HepG2 (cell line): ENCODE measurements around the gene PSORS1C2. TPM values are rescaled to one million over a fixed set of nuclear protein-coding genes. Genes with fewer than 3 reads are reported as not detected.

Source experiments
- BORCS8-MEF2B ChIP-seq: sonication (generic); formaldehyde crosslinking; IDR thresholded peaks from 2 replicates; pipeline ENCODE4 v1.8.0; 2022; ENCODE audit warnings: mild to moderate bottlenecking, missing genetic modification reagents
- CAMTA2 ChIP-seq: sonication (generic); formaldehyde crosslinking; IDR thresholded peaks from 2 replicates; pipeline ENCODE4 v1.4.0; 2020; ENCODE audit warnings: mild to moderate bottlenecking, missing genetic modification reagents, borderline replicate concordance
- KLF12 ChIP-seq: sonication (generic); formaldehyde crosslinking; IDR thresholded peaks from 2 replicates; pipeline ENCODE4 v1.4.0; 2020; ENCODE audit warnings: missing genetic modification reagents, borderline replicate concordance
- SAFB2 ChIP-seq: sonication (generic); formaldehyde crosslinking; IDR thresholded peaks from 2 replicates; pipeline ENCODE4 v1.5.1; 2020; ENCODE audit warnings: missing genetic modification reagents, low read depth, mild to moderate bottlenecking, borderline replicate concordance
- SATB2 ChIP-seq: sonication (generic); formaldehyde crosslinking; IDR thresholded peaks from 2 replicates; pipeline ENCODE4 v1.5.0; 2020; ENCODE audit warnings: missing genetic modification reagents
- SIX1 ChIP-seq: sonication (generic); formaldehyde crosslinking; IDR thresholded peaks from 2 replicates; pipeline ENCODE4 v1.4.0; 2020; ENCODE audit warnings: missing genetic modification reagents, borderline replicate concordance
- SNRNP70 ChIP-seq: fragments of 200-400 bp; formaldehyde crosslinking; IDR thresholded peaks from 2 replicates; pipeline ENCODE4 v1.6.1; 2017; ENCODE audit warnings: mild to moderate bottlenecking, low read depth, low read length, moderate library complexity
- SYNCRIP ChIP-seq: fragments of 200-400 bp; formaldehyde crosslinking; IDR thresholded peaks from 2 replicates; pipeline ENCODE4 v1.6.1; 2018; ENCODE audit warnings: mild to moderate bottlenecking, low read depth, low read length; ENCODE audit not compliant: insufficient read depth
- TRIM24 ChIP-seq: sonication (generic); formaldehyde crosslinking; IDR thresholded peaks from 2 replicates; pipeline ENCODE4 v1.8.0; 2022; ENCODE audit warnings: mild to moderate bottlenecking, missing genetic modification reagents
- ZNF17 ChIP-seq: sonication (generic); formaldehyde crosslinking; IDR thresholded peaks from 2 replicates; pipeline ENCODE4 v1.5.0; 2020; ENCODE audit warnings: mild to moderate bottlenecking, missing genetic modification reagents
- ZNF230 ChIP-seq: sonication (generic); formaldehyde crosslinking; IDR thresholded peaks from 2 replicates; pipeline ENCODE4 v1.4.0; 2020; ENCODE audit warnings: mild to moderate bottlenecking, missing genetic modification reagents
- ZNF451 ChIP-seq: sonication (generic); formaldehyde crosslinking; IDR thresholded peaks from 2 replicates; pipeline ENCODE4 v1.5.0; 2020; ENCODE audit warnings: mild to moderate bottlenecking, missing genetic modification reagents
- ZNF589 ChIP-seq: sonication (generic); formaldehyde crosslinking; conservative IDR thresholded peaks from 2 replicates; pipeline ENCODE4 v1.8.0; 2022; ENCODE audit warnings: mild to moderate bottlenecking, moderate library complexity, missing genetic modification reagents
- polyA plus RNA-seq, 8 experiments: library from polyadenylated mRNA; depleted of rRNA in 3 of 8; stranded (reverse) in 7 of 8; unstranded in 1 of 8; fragments of >200 nt; fragmentation: Illumina TruSeq in 4 of 8; extraction: Trizol in 4 of 8; gene quantifications; 2 replicates each; pipeline versions ENCODE4 v1.2.1 to v1.2.3, GENCODE V29; 2011 to 2016; ENCODE audit warnings: low read depth in 4 of 8, missing spikeins in 1 of 8, mixed read lengths in 1 of 8; ENCODE audit not compliant: insufficient read depth in 1 of 8
- total RNA-seq, 5 experiments: library from RNA; depleted of rRNA; stranded (reverse); fragments of >200 nt; fragmentation: Illumina TruSeq; extraction: Trizol; gene quantifications; 2 replicates each; pipeline ENCODE4 v1.2.3, GENCODE V29; 2016; ENCODE audit warnings: low read depth in 1 of 5
- TF ChIP-seq, protein P1 (sequence below): sonication (generic); formaldehyde crosslinking; IDR thresholded peaks from 2 replicates; pipeline ENCODE4 v1.4.0; 2020; ENCODE audit warnings: mild to moderate bottlenecking, missing genetic modification reagents
- TF ChIP-seq, protein P2 (sequence below): sonication (generic); IDR thresholded peaks from 2 replicates; pipeline ENCODE4 v1.6.1; 2016; ENCODE audit warnings: low read depth, borderline replicate concordance
- TF ChIP-seq, protein P3 (sequence below): sonication (generic); formaldehyde crosslinking; IDR thresholded peaks from 2 replicates; pipeline ENCODE4 v1.8.0; 2022; ENCODE audit warnings: low read depth, missing genetic modification reagents
- TF ChIP-seq, protein P4 (sequence below): sonication (generic); formaldehyde crosslinking; IDR thresholded peaks from 2 replicates; pipeline ENCODE4 v1.4.0; 2020; ENCODE audit warnings: missing genetic modification reagents, borderline replicate concordance
- TF ChIP-seq, protein P5 (sequence below): sonication (generic); formaldehyde crosslinking; conservative IDR thresholded peaks from 2 replicates; pipeline ENCODE4 v1.8.1; 2023; ENCODE audit warnings: missing genetic modification reagents

Gene PSORS1C2
- total and polyA plus RNA-seq, 2 of the 13 experiments (the other 11 are each of a cell fraction or from before 2014, with no cell fraction given) = not detected

DNA sequence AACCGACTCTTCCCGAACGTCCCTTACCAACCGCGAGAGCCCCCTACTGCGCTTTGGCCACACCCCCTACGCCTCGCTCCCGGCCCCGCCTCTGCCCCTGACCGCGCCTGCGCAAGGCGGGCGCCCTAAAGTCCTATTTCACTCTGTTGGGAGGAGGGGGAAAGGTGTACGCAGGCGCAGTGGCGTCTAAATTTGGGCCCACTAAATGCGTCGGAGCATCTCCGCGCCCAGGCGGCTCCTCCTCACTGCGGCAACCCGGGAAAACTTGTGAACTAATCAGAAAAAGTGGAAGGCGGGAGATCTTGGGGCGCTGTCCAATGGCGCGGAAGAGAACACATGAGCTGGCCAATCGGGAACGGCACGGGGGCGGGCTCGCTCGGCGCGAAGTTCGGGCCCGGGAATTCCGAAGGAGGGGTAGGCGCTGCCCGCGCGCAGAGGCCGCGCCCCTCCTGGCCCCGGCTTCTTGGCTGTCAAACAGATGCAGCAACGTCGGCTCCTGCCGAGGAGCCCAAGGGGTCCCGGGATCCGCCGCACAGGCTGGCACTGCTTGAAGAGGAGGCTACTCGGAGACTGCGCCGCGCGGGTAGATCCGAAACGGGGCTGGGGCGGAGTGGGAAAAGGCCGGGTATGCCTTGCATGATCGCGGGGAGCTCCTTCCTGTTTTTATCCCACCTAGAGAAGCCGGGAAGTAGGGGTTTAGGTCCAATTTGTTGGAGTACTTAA, 19.4 kb upstream of the PSORS1C2 start, which contains the start of gene TCF19 (continued):
- TF ChIP-seq, protein P1, sequence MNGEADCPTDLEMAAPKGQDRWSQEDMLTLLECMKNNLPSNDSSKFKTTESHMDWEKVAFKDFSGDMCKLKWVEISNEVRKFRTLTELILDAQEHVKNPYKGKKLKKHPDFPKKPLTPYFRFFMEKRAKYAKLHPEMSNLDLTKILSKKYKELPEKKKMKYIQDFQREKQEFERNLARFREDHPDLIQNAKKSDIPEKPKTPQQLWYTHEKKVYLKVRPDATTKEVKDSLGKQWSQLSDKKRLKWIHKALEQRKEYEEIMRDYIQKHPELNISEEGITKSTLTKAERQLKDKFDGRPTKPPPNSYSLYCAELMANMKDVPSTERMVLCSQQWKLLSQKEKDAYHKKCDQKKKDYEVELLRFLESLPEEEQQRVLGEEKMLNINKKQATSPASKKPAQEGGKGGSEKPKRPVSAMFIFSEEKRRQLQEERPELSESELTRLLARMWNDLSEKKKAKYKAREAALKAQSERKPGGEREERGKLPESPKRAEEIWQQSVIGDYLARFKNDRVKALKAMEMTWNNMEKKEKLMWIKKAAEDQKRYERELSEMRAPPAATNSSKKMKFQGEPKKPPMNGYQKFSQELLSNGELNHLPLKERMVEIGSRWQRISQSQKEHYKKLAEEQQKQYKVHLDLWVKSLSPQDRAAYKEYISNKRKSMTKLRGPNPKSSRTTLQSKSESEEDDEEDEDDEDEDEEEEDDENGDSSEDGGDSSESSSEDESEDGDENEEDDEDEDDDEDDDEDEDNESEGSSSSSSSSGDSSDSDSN = peak; percentile 54; the same call in 1 of the 2 replicates
- TF ChIP-seq BORCS8-MEF2B (CRISPR knock-in tag) = peak; percentile 95; the same call in 1 of the 2 replicates
- TF ChIP-seq SYNCRIP = no peak
- no peak for TF ChIP-seq SAFB2 (CRISPR knock-in tag)
- no peak for TF ChIP-seq TRIM24 (CRISPR knock-in tag)
- TF ChIP-seq, protein P2, sequence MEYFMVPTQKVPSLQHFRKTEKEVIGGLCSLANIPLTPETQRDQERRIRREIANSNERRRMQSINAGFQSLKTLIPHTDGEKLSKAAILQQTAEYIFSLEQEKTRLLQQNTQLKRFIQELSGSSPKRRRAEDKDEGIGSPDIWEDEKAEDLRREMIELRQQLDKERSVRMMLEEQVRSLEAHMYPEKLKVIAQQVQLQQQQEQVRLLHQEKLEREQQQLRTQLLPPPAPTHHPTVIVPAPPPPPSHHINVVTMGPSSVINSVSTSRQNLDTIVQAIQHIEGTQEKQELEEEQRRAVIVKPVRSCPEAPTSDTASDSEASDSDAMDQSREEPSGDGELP = peak; percentile 50; the same call in 1 of the 2 replicates
- 0 out of 2 replicates have a peak, but pooled peaks have one; percentile 35 for TF ChIP-seq ZNF230 (CRISPR knock-in tag)
- TF ChIP-seq ZNF17 (CRISPR knock-in tag) = no peak
- TF ChIP-seq KLF12 (CRISPR knock-in tag) = no peak
- TF ChIP-seq, protein P3, sequence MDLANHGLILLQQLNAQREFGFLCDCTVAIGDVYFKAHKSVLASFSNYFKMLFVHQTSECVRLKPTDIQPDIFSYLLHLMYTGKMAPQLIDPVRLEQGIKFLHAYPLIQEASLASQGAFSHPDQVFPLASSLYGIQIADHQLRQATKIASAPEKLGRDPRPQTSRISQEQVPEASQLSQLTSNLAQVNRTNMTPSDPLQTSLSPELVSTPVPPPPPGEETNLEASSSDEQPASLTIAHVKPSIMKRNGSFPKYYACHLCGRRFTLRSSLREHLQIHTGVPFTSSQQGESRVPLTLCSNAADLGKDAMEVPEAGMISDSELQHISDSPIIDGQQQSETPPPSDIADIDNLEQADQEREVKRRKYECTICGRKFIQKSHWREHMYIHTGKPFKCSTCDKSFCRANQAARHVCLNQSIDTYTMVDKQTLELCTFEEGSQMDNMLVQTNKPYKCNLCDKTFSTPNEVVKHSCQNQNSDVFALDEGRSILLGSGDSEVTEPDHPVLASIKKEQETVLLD (CRISPR knock-in tag) = no peak; the same call in 1 of the 2 replicates
- TF ChIP-seq ZNF451 (CRISPR knock-in tag) = no peak
- TF ChIP-seq ZNF589 (CRISPR knock-in tag) = peak; percentile 75
- TF ChIP-seq, protein P4, sequence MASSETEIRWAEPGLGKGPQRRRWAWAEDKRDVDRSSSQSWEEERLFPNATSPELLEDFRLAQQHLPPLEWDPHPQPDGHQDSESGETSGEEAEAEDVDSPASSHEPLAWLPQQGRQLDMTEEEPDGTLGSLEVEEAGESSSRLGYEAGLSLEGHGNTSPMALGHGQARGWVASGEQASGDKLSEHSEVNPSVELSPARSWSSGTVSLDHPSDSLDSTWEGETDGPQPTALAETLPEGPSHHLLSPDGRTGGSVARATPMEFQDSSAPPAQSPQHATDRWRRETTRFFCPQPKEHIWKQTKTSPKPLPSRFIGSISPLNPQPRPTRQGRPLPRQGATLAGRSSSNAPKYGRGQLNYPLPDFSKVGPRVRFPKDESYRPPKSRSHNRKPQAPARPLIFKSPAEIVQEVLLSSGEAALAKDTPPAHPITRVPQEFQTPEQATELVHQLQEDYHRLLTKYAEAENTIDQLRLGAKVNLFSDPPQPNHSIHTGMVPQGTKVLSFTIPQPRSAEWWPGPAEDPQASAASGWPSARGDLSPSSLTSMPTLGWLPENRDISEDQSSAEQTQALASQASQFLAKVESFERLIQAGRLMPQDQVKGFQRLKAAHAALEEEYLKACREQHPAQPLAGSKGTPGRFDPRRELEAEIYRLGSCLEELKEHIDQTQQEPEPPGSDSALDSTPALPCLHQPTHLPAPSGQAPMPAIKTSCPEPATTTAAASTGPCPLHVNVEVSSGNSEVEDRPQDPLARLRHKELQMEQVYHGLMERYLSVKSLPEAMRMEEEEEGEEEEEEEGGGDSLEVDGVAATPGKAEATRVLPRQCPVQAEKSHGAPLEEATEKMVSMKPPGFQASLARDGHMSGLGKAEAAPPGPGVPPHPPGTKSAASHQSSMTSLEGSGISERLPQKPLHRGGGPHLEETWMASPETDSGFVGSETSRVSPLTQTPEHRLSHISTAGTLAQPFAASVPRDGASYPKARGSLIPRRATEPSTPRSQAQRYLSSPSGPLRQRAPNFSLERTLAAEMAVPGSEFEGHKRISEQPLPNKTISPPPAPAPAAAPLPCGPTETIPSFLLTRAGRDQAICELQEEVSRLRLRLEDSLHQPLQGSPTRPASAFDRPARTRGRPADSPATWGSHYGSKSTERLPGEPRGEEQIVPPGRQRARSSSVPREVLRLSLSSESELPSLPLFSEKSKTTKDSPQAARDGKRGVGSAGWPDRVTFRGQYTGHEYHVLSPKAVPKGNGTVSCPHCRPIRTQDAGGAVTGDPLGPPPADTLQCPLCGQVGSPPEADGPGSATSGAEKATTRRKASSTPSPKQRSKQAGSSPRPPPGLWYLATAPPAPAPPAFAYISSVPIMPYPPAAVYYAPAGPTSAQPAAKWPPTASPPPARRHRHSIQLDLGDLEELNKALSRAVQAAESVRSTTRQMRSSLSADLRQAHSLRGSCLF (CRISPR knock-in tag) = no peak
- no peak for TF ChIP-seq SNRNP70
- no peak for TF ChIP-seq SATB2 (CRISPR knock-in tag)
- no peak for TF ChIP-seq SIX1
- no peak for TF ChIP-seq CAMTA2
- TF ChIP-seq, protein P5, sequence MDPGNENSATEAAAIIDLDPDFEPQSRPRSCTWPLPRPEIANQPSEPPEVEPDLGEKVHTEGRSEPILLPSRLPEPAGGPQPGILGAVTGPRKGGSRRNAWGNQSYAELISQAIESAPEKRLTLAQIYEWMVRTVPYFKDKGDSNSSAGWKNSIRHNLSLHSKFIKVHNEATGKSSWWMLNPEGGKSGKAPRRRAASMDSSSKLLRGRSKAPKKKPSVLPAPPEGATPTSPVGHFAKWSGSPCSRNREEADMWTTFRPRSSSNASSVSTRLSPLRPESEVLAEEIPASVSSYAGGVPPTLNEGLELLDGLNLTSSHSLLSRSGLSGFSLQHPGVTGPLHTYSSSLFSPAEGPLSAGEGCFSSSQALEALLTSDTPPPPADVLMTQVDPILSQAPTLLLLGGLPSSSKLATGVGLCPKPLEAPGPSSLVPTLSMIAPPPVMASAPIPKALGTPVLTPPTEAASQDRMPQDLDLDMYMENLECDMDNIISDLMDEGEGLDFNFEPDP (CRISPR knock-in tag) = no peak
